Right lobe of liver (tissue), 4 donors: ENCODE data around the gene FIZ1.

ENCODE experiments used
- CTCF ChIP-seq, 4 donors: fragments of 200-600 bp in 3 of 4; fragments of 450-650 bp in 1 of 4; IDR thresholded peaks; one replicate each; pipeline versions ENCODE4 v1.5.1 to v1.8.0; 2016 to 2022; ENCODE audit warnings: antibody characterized with exemption in 4 of 4, mild to moderate bottlenecking in 2 of 4
- POLR2A ChIP-seq: fragments of 450-650 bp; IDR thresholded peaks from one replicate; pipeline ENCODE4 v1.6.1; 2017; ENCODE audit warnings: antibody characterized with exemption, mild to moderate bottlenecking
- donor health status: DM: no; HTN: no; CAD: no.
- donor health status: DM: no; HTN: no; CAD: no.
- donor health status: DM: no; HTN: yes; CAD: no.

DNA sequence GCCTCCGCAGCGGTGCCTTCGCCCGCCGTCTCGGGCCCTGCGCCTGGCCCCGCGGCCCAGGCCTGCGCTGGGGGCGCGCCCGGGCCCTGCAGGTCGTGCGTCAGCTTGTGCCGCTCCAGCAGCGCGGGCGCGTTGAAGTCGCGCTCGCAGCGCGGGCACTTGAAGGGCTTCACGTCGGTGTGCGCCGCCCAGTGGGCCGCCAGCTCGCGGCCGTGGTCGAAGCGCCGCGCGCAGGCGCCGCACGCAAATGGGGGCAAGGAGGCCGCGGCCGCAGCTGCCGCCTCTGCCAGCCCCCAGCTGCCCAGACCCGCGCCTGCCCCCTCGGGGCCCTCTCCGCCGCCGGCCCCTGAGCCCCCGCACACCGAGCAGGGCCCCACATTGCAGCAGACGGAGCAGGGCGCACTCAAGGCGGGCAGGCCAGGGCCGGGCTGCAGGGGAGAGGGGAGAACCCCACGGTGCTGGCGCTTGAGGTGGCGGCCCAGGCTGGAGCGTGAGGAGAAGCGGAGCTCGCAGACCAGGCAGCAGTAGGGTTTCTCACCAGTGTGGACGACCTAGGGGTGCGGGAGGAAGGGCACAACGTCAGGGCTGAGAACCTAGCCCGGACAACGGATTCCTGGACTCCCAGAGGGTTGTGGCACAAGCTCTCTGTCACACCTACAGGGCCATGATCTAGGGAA, 6.1 kb downstream of the FIZ1 start:
- TF ChIP-seq CTCF (IDR thresholded peaks at IDR 0.05) = no peak
- TF ChIP-seq POLR2A = no peak
